Neural progenitor cell (in vitro differentiated cells): ENCODE measurements around the gene INO80.
A peak's percentile ranks its signal among the peaks of the same experiment; 100 is the strongest.

ENCODE experiments used
- EZH2phosphoT487 ChIP-seq: fragments of 200-600 bp; sonication (generic); IDR thresholded peaks from 2 replicates; pipeline ENCODE4 v1.6.1; 2017; ENCODE audit warnings: antibody characterized with exemption
- TF ChIP-seq, protein P1 (sequence below): fragments of 200-600 bp; sonication (generic); IDR thresholded peaks from 2 replicates; pipeline ENCODE4 v1.5.1; 2017; ENCODE audit warnings: antibody characterized with exemption, mild to moderate bottlenecking

GRCh38 chr15:41022487-41023090 is 93.5 kb downstream of the INO80 start:
- TF ChIP-seq, protein P1, sequence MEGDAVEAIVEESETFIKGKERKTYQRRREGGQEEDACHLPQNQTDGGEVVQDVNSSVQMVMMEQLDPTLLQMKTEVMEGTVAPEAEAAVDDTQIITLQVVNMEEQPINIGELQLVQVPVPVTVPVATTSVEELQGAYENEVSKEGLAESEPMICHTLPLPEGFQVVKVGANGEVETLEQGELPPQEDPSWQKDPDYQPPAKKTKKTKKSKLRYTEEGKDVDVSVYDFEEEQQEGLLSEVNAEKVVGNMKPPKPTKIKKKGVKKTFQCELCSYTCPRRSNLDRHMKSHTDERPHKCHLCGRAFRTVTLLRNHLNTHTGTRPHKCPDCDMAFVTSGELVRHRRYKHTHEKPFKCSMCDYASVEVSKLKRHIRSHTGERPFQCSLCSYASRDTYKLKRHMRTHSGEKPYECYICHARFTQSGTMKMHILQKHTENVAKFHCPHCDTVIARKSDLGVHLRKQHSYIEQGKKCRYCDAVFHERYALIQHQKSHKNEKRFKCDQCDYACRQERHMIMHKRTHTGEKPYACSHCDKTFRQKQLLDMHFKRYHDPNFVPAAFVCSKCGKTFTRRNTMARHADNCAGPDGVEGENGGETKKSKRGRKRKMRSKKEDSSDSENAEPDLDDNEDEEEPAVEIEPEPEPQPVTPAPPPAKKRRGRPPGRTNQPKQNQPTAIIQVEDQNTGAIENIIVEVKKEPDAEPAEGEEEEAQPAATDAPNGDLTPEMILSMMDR = peak; percentile 84
- TF ChIP-seq EZH2phosphoT487 = no peak
